Hematopoietic multipotent progenitor cell treated with erythropoietin and hydrocortisone succinate and interleukin-3 and kit ligand, for 4 days (in vitro differentiated cells): ENCODE data around the gene EME1.
"Not testable (repeated sequence)": the region's sequence is repeated elsewhere in the genome, so short reads cannot be mapped to it uniquely, and the experiment has no call there.

Experiments used
- DNase-seq: peaks from one replicate; pipeline ENCODE4 v3.0.0-alpha.2; 2015

The EME1 gene

GRCh38 chr17:50396261-50397110 lies 23.5 kb downstream of the EME1 start:
- peak; percentile 65 for DNase-seq

GRCh38 chr17:50397111-50397918 lies 24.3 kb downstream of the EME1 start, which contains the start of gene LRRC59:
Gene LRRC59 (minus strand): TSS chr17:50397523. CDS start chr17:50397317, 206 bp downstream.
- peak; percentile 94 for DNase-seq

- DNase-seq = no peak
Observed at GRCh38 chr17:50397919-50398285, 24.9 kb downstream of the EME1 start.

GRCh38 chr17:50398672-50399071 lies 25.6 kb downstream of the EME1 start:
- DNase-seq = not testable (repeated sequence)

GRCh38 chr17:50399591-50399990 lies 26.6 kb downstream of the EME1 start:
- DNase-seq = not testable (repeated sequence)

GRCh38 chr17:50405351-50405750 lies 32.3 kb downstream of the EME1 start:
- DNase-seq = not testable (repeated sequence)

GRCh38 chr17:50406578-50406977 lies 33.5 kb downstream of the EME1 start:
- no peak for DNase-seq

- no peak for DNase-seq
Observed at GRCh38 chr17:50407921-50408320, 34.9 kb downstream of the EME1 start.

- no peak for DNase-seq
Observed at GRCh38 chr17:50412188-50412732, 39.2 kb downstream of the EME1 start.

- DNase-seq = no peak
Observed at GRCh38 chr17:50414808-50415207, 41.8 kb downstream of the EME1 start.

- not testable (repeated sequence) for DNase-seq
Observed at GRCh38 chr17:50419577-50419976, 46.5 kb downstream of the EME1 start.

- no peak for DNase-seq
Observed at GRCh38 chr17:50420419-50421112, 47.5 kb downstream of the EME1 start.

- DNase-seq = peak; percentile 65
Observed at GRCh38 chr17:50421308-50422051, 48.5 kb downstream of the EME1 start.

GRCh38 chr17:50422738-50423137 lies 49.7 kb downstream of the EME1 start:
- DNase-seq = no peak

GRCh38 chr17:50423553-50424159 lies 50.6 kb downstream of the EME1 start:
- peak; percentile 68 for DNase-seq

- DNase-seq = no peak
Observed at GRCh38 chr17:50424246-50424995, 51.4 kb downstream of the EME1 start.

GRCh38 chr17:50424996-50425681 lies 52.1 kb downstream of the EME1 start:
- no peak for DNase-seq

- peak; percentile 84 for DNase-seq
Observed at GRCh38 chr17:50425682-50426471, 52.8 kb downstream of the EME1 start, which contains the start of gene ACSF2. Gene ACSF2 (plus strand): TSS chr17:50426218. CDS start chr17:50426262, 44 bp downstream.

GRCh38 chr17:50426472-50426782 lies 53.4 kb downstream of the EME1 start:
- DNase-seq = no peak
